GM21737 (cell line): ENCODE measurements around the gene KLHDC10.
"Not testable (repeated sequence)": the region's sequence is repeated elsewhere in the genome, so short reads cannot be mapped to it uniquely, and the experiment has no call there.

Experiments used
- ATAC-seq: cut with Tn5 transposase; IDR thresholded peaks from one replicate; pipeline ENCODE4 v1.9.1; 2021; ENCODE audit warnings: mild to moderate bottlenecking, moderate library complexity; ENCODE audit not compliant: unreplicated experiment

The KLHDC10 gene

GRCh38 chr7:130153211-130153908 is 83.0 kb downstream of the KLHDC10 start:
- ATAC-seq, result no peak

GRCh38 chr7:130154131-130154500 is 83.8 kb downstream of the KLHDC10 start:
- ATAC-seq, result no peak

DNA sequence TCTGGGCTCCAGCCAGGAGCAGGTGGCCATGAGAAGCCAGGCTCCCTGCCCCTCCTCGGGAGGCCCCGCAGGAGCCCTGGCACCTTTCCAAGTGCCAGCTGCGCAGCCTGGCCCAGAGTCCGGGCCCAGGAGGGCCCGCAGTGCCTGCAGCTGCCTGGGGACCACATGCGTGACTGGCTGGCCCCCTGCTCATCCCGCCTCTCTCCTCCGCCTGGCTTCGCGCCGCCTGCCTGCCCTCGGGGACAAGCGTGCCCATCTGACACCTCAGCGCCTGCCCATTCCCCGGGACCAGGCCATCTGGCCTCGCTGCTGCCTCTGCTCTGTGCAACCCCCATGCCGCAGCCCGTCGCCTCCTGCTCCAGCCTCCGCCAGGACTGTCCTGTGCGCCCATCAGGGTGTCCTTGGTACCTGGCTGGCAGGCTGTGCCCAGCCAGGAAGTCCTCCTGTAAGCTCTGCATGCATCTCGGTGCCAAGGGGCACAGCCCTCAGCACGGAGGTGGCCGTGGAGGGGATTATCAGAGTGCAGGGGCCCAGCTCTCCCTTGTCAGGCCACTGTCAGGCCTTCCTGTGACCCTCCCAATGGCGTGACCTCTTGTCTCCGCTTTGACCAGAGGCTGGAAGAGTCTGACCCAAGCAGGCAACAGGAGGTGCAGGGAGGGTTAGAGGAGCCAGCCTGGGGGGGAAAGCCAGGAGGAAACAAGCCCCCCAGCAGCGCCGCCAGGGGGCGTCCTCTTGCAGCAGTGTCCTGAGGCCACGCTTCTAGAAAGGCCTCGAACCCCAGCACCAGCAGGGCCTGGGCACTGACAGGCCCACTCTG is 84.4 kb downstream of the KLHDC10 start:
- ATAC-seq, result no peak

- ATAC-seq, result no peak
Measured at GRCh38 chr7:130156140-130156539, 85.8 kb downstream of the KLHDC10 start.

- no peak for ATAC-seq
Measured at GRCh38 chr7:130157700-130158099, 87.4 kb downstream of the KLHDC10 start.

- no peak for ATAC-seq
Measured at GRCh38 chr7:130160023-130160422, 89.7 kb downstream of the KLHDC10 start.

DNA sequence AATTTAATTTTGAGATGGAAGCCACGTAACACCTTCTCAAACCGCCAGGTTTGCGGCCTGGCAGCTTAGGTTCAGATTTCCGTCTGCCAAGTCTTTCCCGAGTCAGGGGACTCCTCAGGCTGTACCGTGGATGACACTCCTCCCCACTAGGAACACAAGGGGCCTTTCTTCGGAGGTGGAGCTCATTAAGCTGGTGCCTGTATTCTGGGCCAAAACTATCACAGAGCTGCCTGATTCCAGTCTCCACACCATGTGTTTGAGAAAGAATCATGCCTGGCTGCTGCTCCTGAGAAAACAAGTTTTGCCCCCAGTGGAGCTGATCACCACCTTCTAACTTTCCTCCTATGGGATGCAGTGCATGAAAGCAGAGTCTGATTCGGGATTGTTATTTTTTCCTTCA is 90.1 kb downstream of the KLHDC10 start:
- ATAC-seq, result no peak

DNA sequence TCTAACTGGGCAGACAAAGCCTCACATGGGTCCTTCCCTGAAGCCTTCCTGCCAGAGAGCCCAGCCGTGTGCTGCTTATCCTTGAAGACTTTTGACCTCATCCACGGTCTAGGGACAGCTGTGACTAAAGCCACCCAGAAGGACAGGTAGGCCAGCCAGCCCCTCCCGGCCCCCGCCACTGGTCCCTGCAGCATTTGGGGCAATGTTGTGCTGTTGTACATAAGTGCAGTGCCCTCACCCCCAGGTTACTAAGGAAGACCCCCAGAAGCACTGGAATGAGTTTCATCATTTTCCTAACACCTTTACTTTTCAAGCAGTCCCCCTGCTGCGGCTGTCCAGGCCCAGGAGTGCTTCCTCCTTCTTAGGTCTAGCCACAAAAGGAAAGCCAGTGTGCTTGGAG is 91.9 kb downstream of the KLHDC10 start:
- ATAC-seq, result no peak

GRCh38 chr7:130174237-130174959 is 104.1 kb downstream of the KLHDC10 start:
- ATAC-seq, result no peak

DNA sequence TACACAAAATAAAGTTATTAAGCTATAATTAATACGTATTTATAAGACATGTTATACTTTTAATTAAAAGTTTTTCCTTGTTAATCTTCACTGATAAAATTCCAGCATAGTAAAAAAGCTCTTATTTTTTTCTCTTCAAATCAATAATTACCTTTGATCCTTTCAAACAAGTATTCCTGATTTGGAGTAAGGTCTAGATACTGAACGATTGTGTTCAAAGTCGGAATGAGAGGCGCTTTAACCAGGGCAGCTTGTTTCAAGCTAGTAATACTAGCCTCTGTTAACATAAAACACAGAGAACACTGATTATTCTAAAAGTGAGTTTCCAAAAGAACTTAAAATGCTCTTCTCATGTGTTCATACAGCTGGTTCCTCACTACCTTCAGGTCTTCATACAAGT is 107.9 kb downstream of the KLHDC10 start:
- ATAC-seq, result no peak

DNA sequence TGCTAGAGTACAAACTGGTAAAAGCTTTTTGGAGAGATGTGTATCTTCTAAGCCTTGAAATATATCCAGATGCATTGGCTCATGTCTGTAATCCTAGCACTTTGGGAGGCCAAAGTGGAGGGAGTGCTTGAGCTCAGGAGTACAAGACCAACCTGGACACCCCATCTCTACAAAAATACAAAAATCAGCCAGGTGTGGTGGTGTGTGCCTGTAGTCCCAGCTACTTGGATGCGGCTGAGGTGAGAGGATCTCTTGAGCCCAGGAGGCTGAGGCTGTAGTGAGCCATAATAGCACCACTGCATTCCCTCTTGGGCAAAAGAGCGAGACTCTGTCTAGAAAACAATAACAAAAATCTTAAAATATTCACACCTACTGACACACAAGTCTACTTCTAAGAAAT is 109.3 kb downstream of the KLHDC10 start:
- ATAC-seq, result no peak

DNA sequence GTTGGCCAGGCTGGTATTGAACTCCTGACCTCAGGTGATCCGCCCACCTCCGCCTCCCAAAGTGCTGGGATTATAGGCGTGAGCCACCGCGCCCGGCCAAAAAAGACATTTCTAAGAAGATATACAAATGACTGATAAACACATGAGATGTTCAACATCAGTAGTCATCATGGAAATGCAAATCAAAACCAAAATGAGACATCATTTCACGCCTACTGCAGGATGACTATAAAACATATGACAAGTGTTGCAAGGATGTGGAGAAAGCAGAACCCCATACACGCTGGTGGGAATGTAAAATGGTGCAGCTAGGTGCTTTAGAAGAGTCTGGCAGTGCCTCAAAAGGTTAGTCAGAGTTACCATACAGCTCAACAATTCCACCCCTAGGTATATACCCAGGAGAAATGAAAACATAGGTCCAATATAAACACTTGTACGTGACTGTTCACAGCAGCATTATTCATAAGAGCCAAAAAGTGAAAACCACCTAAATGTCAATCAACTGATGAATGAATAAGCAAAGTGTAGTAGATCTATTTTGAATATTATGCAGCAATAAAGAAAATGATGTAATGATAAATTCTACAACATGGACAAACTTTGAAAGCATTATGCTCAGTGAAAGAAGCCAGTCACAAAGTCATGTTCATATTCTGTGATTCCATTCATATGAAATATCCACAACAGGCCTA is 110.4 kb downstream of the KLHDC10 start:
- no peak for ATAC-seq

DNA sequence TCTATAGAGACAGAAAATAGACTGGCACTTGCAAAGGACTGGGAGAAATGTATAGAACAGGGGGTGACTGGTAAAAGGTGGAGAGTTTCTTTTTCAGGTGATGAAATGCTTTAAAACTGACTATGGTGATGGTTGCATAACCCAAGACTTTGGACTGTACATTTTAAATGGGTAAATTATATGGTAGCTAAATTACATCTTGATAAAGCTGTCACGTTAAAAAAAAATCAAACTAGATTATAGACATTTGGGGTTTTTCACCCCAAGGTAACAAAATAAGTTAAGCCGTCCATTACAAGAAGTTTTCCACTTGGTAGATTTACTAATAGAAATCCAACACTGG is 110.9 kb downstream of the KLHDC10 start:
- no peak for ATAC-seq

DNA sequence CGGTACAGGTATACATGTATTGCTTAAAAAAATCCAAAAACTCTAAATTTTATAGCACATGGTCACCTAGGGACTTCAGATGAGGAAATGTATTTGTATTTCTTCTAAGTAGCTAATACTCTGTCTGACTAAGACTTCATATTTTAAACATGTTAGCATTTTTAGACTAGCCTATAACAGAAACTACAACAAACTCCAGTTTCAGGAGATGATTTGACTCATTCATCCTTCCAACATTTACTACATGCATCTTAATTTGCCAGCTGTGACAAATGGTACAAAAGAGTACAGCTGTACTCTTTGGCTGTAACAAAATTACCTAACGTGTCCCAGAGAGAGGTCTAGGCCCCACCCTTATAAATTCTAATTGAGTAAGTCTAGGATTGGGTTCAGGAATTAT is 112.7 kb downstream of the KLHDC10 start:
- no peak for ATAC-seq

GRCh38 chr7:130184349-130184748 is 114.0 kb downstream of the KLHDC10 start:
- ATAC-seq, result not testable (repeated sequence)
